Fibroblast of skin of right biceps (primary cell): ENCODE measurements around the gene ELP4.
A peak's percentile ranks its signal among the peaks of the same experiment; 100 is the strongest.
"Not testable (repeated sequence)": the region's sequence is repeated elsewhere in the genome, so short reads cannot be mapped to it uniquely, and the experiment has no call there.

Experiments
- DNase-seq: peaks from one replicate; pipeline ENCODE4 v3.0.0-alpha.2; 2013

Gene ELP4

GRCh38 chr11:31558001-31558400 is 48.4 kb downstream of the ELP4 start:
- DNase-seq: no peak

- no peak for DNase-seq
Observed at GRCh38 chr11:31560842-31561476, 51.4 kb downstream of the ELP4 start.

- DNase-seq: not testable (repeated sequence)
Observed at GRCh38 chr11:31564517-31564916, 55.0 kb downstream of the ELP4 start.

GRCh38 chr11:31574133-31574532 is 64.6 kb downstream of the ELP4 start:
- not testable (repeated sequence) for DNase-seq

- not testable (repeated sequence) for DNase-seq
Observed at GRCh38 chr11:31575764-31576163, 66.2 kb downstream of the ELP4 start.

- not testable (repeated sequence) for DNase-seq
Observed at GRCh38 chr11:31579412-31579811, 69.8 kb downstream of the ELP4 start.

DNA sequence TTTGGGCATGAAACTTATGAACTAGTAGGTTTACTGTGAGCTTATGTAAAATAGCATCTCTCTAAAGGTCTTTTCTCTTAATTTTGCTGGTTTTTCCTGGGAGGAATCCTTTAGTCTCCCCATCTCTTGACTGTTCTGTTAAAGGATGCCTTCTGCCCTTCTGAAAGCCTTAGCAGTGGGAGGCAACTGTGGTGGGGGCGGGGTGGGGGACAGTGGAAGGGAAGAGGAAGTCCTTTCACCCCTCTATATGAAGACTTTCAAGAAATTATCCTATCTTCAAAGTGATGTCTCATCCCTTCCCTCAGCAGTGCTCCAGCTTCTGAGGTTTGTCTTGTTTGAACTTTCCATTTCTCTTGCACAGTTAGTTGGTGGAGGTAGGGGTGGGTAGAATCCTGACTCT is 73.1 kb downstream of the ELP4 start:
- no peak for DNase-seq

DNA sequence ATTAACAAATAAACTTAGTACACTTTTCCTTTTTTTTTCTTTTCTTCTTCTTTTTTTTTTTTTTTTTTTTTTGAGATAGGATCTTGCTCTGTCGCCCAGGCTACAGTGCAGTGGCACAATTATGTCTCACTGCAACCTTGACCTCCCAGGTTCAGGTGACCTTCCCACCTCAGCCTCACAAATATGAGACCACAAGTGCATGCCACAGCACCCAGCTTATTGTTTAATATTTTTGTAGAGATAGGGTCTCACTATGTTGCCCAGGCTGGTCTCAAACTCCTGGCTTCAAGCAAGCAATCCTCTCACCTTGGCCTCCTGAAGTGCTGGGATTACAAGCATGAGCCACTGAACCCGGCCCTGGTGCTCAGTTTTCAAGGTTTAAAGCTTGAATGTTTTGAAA is 88.9 kb downstream of the ELP4 start:
- no peak for DNase-seq

GRCh38 chr11:31601635-31602282 is 92.2 kb downstream of the ELP4 start:
- no peak for DNase-seq

DNA sequence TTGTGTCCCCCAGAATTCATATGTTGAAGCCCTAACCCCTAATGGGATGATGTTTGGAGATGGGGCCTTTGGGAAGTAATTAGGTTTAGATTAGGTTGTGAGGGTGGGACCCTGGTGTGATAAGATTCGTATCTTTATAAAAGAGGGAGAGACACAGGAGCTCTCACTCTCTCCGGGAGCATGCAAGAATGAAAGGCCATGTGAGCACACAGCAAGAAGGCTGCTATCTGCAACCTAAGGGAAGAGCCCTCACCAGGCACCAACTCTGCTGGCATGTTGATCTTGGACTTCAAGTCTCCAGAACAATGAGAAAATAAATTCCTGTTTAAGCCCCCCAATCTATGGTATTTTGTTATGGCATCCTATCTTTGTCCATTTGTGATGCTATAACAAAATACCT is 97.3 kb downstream of the ELP4 start:
- DNase-seq: no peak

DNA sequence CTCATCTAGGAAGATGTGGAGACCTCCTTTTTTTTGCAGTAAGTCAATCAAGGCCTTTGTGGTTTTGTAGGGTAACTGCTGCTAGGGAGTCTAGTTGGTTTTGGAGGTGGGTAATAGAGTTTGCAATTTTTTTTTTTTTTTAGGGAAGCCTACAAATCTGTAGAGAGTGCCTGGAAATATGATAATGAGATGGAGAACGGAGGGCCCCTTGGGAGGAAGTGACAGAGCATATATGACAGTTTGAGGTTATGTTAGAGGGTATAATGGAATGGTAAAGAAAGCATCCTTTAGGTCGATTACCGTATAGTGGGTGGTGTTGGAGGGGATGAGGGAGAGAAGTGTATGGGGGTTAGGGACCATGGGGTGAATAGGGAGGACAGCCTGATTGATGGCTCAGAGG is 98.3 kb downstream of the ELP4 start:
- no peak for DNase-seq

DNA sequence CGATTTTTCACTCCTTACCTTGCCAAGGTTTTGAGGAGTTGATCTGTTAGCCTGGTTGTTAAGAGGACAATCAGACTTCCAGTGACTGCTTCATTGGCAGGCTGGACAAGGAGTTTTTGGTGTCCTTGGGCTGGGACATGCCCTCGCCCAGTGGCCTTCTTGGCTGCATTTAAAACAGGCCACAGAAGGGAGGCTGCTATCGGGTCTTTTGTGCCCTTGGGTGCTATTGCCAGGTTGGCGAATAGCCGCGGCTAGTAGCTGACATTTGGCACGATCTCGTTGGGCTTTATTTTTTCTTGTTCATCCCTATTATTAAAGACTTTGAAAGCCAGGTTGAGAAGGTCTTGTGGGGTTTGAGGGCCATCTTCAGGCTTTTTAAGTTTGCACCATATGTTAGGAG is 99.4 kb downstream of the ELP4 start:
- no peak for DNase-seq

- no peak for DNase-seq
Observed at GRCh38 chr11:31610544-31610943, 101.0 kb downstream of the ELP4 start.

- DNase-seq: no peak
Observed at GRCh38 chr11:31617246-31617645, 107.7 kb downstream of the ELP4 start.

DNA sequence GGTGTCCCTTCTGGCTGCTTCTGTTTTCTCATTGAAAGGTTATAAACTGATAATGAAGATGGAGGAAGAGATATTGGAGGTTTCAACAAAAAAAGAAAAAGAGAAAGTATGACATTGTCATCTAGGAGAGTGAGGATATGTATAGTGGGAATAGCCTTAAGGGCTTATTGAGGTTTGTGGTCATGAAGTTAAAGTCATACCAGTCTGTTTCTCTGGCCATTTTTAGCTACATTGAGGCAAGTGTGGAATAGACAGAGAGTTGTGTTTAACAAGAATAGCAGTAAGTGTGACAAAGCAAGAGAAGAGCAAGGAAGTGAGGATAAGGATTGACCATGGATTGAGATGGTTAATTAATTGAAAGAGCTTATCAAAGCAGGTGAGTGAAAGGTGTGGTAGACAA is 110.4 kb downstream of the ELP4 start:
- DNase-seq: no peak

DNA sequence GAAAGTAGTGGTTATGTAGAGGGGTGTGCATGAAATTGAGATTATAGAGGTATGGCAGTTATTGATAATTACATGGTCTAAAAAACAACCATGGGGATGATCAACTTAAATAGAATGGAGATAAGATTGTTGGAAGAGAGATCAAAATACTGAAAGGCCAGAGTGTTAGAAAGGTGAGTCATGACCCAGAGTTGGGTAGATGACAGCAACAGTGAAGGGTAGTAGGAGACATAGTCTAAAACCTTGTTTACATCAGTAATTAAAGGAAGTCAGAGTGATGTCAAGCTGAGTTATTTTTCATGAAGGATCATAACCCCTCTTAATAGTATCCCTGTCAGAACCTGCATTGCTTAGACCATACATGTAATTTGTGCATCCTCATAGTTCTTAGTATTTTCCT is 110.9 kb downstream of the ELP4 start:
- DNase-seq: no peak

GRCh38 chr11:31625868-31626267 is 116.3 kb downstream of the ELP4 start:
- DNase-seq: no peak

DNA sequence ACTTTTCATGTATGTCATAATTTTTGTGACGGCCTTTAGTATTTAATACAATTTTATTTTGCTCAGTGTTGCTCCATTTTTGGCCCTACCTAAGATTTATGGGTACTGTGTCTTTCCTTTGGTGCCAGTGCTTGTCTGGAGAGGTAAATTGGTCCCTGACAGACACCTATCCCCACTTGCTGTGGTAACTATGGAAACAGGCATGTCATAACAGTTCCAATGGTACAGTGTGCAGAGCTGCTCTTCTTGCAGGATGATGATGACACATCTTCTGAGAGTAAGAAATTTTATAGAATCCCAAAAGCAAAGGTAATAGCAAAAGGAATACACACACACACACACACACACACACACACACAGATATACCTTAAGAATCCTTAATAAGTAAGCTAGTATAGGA is 118.5 kb downstream of the ELP4 start:
- DNase-seq: no peak

- no peak for DNase-seq
Observed at GRCh38 chr11:31636983-31637382, 127.4 kb downstream of the ELP4 start.

DNA sequence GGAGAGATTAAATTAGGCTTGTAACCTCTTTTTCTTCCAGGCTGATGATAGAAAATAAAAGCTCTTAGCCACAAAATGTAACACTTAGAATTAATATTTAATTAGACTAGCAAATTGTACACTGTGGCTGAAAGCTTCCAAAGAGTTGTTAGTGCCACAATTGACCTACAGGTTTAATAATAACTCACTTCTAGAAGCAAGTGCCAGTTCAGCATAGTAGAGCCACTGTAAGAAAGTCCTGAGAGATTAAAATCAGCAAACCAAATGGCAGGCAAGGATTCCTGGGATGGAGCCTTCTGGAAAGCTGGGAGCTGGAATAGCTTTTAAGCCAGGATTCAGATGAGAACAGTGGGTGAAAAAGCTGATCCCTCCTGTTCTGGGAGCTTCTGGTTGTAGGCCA is 131.0 kb downstream of the ELP4 start:
- no peak for DNase-seq

DNA sequence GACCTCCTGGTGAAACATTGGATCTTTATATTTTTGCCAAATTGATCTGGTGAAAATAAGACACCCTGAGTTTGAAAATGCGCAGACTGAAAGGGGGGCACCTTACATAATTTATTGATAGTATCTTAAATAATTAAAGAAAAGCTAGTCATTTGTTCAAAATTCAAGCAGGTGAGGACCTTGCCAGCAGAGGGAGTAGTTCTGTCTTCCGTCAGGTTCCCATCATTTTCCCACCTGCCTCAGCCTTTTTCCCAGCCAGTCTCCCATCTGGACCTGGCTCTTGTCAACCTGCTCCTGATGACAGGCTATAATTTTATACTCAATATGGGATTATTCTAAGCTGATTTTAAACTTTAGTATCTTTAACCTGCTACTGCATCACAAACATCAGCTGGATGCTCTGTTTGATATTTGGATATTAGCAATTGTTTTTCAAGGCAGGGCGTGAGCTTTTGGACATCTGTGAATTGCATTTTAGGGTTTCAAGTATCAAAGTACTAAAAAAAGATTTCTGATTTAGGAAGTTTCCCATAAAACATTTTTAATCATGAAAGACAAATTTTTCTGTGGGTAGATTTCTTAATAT is 132.0 kb downstream of the ELP4 start:
- DNase-seq: peak; percentile 39

DNA sequence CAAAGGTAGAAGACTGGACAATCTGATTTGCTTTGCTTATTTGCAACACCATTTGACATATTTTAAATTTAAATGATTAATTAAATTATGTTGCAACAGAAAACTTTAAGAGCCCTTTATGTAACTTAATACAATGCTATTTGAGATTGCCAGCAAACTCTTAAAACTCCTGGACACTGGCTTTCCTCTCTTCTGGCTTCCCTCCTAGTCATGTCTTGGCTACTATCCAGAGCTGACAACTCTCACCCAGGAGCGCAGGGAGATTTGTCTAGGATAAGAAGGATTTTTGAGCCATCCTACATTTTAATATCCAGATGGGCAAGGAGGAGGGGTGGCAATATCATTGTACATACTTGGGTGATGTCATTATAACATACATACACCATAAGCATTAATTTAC is 134.3 kb downstream of the ELP4 start:
- DNase-seq: peak; percentile 71

DNA sequence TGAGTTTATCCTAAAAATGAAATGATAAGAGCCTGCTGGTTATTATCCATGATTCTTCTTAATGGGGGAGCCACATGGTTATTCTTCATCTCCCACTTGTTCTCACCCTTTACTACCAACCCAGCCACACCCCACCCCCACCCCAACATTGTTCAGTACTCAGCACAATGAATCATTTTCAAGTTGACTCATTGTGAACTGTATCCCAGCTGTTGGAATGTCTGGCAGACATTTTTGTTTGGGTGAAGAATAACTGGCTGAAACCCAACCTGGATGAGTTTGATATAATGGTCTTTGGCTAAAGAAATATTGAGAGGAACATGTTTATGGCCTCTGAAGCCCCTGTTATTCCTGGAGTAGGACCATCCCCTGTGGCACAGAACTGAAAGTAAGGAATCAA is 136.2 kb downstream of the ELP4 start:
- peak; percentile 92 for DNase-seq

DNA sequence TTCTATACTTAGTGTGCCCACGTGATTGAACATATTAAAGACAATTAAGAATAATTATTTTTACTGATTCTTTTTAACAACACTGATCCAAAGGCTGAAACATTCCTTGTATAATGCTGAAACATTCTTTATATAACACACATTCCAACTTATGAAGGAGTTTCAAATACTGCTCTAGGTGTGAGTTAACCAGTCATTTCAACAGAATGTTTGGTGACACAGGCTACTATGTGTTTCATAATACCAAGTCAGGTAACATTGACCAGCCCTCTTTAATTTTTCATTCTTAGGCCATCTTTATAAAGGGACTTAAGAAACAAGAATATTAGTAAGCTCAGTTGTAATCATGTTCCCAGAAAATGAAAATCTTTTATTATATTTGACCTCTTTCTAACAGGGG is 136.6 kb downstream of the ELP4 start:
- DNase-seq: peak; percentile 19
